Measurements from ENCODE around the gene ITGA11. TPM values are rescaled to one million over a fixed set of nuclear protein-coding genes. Genes with fewer than 3 reads are reported as not detected.

ITGA11 gene
- total and polyA plus RNA-seq, 2 donors (not counting 1 experiment from before 2014, with no cell fraction given), result not detected

GRCh38 chr15:68432441-68433064 lies 590 bp upstream of the ITGA11 start:
- intact Hi-C loops (cut with micrococcal nuclease), result no loop called here
- Mint-ChIP-seq H3K27ac (no peak overlapping the region), H3K9me3 (ENCODE audit: insufficient read depth) (no peaks in the 10 kb centered on the region), H3K27me3 (peaks cover 54% of the 10 kb centered on the region), H3K4me3 (peak overlapping the region; percentile 17), H3K4me1 (peaks cover 10% of the 10 kb centered on the region)
- H2AFZ ChIP-seq (ENCODE audit: insufficient read depth, low read depth, low read length, poor library complexity, severe bottlenecking), result no peak overlapping the region
- no peaks in the 10 kb centered on the region for H4K20me1 ChIP-seq (ENCODE audit: control insufficient read depth, insufficient read depth, low read length, poor library complexity, severe bottlenecking)
- H3K9me3 ChIP-seq (ENCODE audit: control extremely low read depth in 1 of 3, control insufficient read depth in 2 of 3, insufficient read depth in 1 of 3, low read length in 2 of 3), result no peaks in the 10 kb centered on the region
- peaks cover 0 to 32% (median 13%) of the 10 kb centered on the region in 4 experiments for H3K27me3 ChIP-seq (replicated peaks in 1 of 4; ENCODE audit: control extremely low read depth in 1 of 4, control insufficient read depth in 3 of 4, insufficient read depth in 4 of 4, low read length in 3 of 4)
- TF ChIP-seq, protein P1, sequence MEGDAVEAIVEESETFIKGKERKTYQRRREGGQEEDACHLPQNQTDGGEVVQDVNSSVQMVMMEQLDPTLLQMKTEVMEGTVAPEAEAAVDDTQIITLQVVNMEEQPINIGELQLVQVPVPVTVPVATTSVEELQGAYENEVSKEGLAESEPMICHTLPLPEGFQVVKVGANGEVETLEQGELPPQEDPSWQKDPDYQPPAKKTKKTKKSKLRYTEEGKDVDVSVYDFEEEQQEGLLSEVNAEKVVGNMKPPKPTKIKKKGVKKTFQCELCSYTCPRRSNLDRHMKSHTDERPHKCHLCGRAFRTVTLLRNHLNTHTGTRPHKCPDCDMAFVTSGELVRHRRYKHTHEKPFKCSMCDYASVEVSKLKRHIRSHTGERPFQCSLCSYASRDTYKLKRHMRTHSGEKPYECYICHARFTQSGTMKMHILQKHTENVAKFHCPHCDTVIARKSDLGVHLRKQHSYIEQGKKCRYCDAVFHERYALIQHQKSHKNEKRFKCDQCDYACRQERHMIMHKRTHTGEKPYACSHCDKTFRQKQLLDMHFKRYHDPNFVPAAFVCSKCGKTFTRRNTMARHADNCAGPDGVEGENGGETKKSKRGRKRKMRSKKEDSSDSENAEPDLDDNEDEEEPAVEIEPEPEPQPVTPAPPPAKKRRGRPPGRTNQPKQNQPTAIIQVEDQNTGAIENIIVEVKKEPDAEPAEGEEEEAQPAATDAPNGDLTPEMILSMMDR (IDR thresholded peaks at IDR 0.05), result no peak
- TF ChIP-seq EZH2 (IDR thresholded peaks at IDR 0.05; ENCODE audit: borderline replicate concordance, insufficient read depth, low read depth, low read length, poor library complexity, severe bottlenecking), result no peak
- 47% methylated on average over 8 of the region's 13 CpGs for WGBS (ENCODE audit: insufficient coverage)
- no peak for ATAC-seq (ENCODE audit: low read depth)
- H3K9ac ChIP-seq (ENCODE audit: low read length), result no peak overlapping the region
- H3K4me1 ChIP-seq (ENCODE audit: control insufficient read depth in 2 of 2, insufficient read depth in 2 of 2, low read length in 2 of 2), result peaks cover 6 to 9% of the 10 kb centered on the region in 2 donors
- H3K36me3 ChIP-seq (replicated peaks in 1 of 2; ENCODE audit: control extremely low read depth in 1 of 2, control insufficient read depth in 1 of 2, extremely low read depth in 1 of 2, insufficient read depth in 2 of 2, low read length in 1 of 2), result no peaks in the 10 kb centered on the region
- CTCF ChIA-PET, result no interaction called here
- no peak overlapping the region for H3K4me3 ChIP-seq (ENCODE audit: control extremely low read depth in 1 of 5, extremely low read depth in 1 of 5, insufficient read depth in 1 of 5, low read depth in 2 of 5, low read length in 4 of 5)
- POLR2A ChIA-PET, result no interaction called here
- no peaks in the 10 kb centered on the region for H3K79me2 ChIP-seq (ENCODE audit: control insufficient read depth, insufficient read depth, low read length)
- no peak for DNase-seq
- H3K27ac ChIP-seq (ENCODE audit: low read length in 2 of 2), result no peak overlapping the region
- H3K4me2 ChIP-seq (replicated peaks; ENCODE audit: low read depth, low read length, poor library complexity, severe bottlenecking), result no peak overlapping the region

- no peak overlapping the region for H2AFZ ChIP-seq (ENCODE audit: insufficient read depth, low read depth, low read length, poor library complexity, severe bottlenecking)
- no peak overlapping the region for H3K4me3 Mint-ChIP-seq
- H3K27me3 ChIP-seq (replicated peaks in 1 of 4; ENCODE audit: control extremely low read depth in 1 of 4, control insufficient read depth in 3 of 4, insufficient read depth in 4 of 4, low read length in 3 of 4), result peaks cover 0 to 31% (median 13%) of the 10 kb centered on the region in 4 experiments
- intact Hi-C loops (cut with micrococcal nuclease), result no loop called here
- ATAC-seq (ENCODE audit: low read depth) (no peak), DNase-seq (no peak)
- no peak overlapping the region for H3K27ac ChIP-seq (ENCODE audit: low read length in 2 of 2)
- H3K9me3 Mint-ChIP-seq (ENCODE audit: insufficient read depth), result no peaks in the 10 kb centered on the region
- ChIA-PET POLR2A (no interaction called here), CTCF (no interaction called here)
- H3K4me3 ChIP-seq (ENCODE audit: control extremely low read depth in 1 of 5, extremely low read depth in 1 of 5, insufficient read depth in 1 of 5, low read depth in 2 of 5, low read length in 4 of 5), result no peak overlapping the region
- H4K20me1 ChIP-seq (ENCODE audit: control insufficient read depth, insufficient read depth, low read length, poor library complexity, severe bottlenecking), result no peaks in the 10 kb centered on the region
- no peaks in the 10 kb centered on the region for H3K36me3 ChIP-seq (replicated peaks in 1 of 2; ENCODE audit: control extremely low read depth in 1 of 2, control insufficient read depth in 1 of 2, extremely low read depth in 1 of 2, insufficient read depth in 2 of 2, low read length in 1 of 2)
- WGBS (ENCODE audit: insufficient coverage), result 10% methylated on average over 69 of the region's 69 CpGs
- TF ChIP-seq EZH2 (IDR thresholded peaks at IDR 0.05; ENCODE audit: borderline replicate concordance, insufficient read depth, low read depth, low read length, poor library complexity, severe bottlenecking), result no peak
- TF ChIP-seq, protein P1 (IDR thresholded peaks at IDR 0.05), result no peak
- H3K79me2 ChIP-seq (ENCODE audit: control insufficient read depth, insufficient read depth, low read length), result no peaks in the 10 kb centered on the region
- peaks cover 6 to 9% of the 10 kb centered on the region in 2 donors for H3K4me1 ChIP-seq (ENCODE audit: control insufficient read depth in 2 of 2, insufficient read depth in 2 of 2, low read length in 2 of 2)
- peaks cover 10% of the 10 kb centered on the region for H3K4me1 Mint-ChIP-seq
- peak overlapping the region; percentile 55 for H3K4me2 ChIP-seq (replicated peaks; ENCODE audit: low read depth, low read length, poor library complexity, severe bottlenecking)
- no peak overlapping the region for H3K9ac ChIP-seq (ENCODE audit: low read length)
- H3K9me3 ChIP-seq (ENCODE audit: control extremely low read depth in 1 of 3, control insufficient read depth in 2 of 3, insufficient read depth in 1 of 3, low read length in 2 of 3), result no peaks in the 10 kb centered on the region
- peaks cover 43% of the 10 kb centered on the region for H3K27me3 Mint-ChIP-seq
- no peak overlapping the region for H3K27ac Mint-ChIP-seq
These were observed 749 bp downstream of the ITGA11 start for GRCh38 chr15:68431037-68431791.
